Measurements from ENCODE around the gene COASY. TPM values are rescaled to one million over a fixed set of nuclear protein-coding genes. Genes with fewer than 3 reads are reported as not detected.

The COASY gene
- total RNA-seq, 1 experiment from 2014 or later, result 131 TPM

DNA sequence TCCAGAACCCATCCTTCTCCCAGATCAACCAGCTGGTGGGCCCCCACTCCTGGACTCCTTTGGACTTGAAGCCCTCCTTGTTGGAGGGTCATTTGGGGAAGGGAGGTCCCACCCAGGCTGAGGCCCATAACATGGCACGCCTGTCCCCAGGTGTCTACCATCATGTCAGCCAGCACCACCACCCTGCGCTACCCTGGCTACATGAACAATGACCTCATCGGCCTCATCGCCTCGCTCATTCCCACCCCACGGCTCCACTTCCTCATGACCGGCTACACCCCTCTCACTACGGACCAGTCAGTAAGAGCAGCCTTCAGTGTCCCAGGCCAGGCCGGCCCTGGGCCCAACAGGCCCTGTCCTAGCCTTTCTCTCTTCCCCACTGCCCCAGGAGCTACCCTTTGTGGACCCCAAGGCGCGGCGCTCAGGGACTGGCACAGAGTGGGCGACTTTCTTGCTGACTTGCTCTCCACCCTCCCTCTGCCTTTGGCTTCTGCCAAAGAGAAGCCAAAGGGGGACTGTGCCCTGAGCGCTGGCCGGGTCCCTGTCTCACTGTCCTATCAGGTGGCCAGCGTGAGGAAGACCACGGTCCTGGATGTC, 51.8 kb downstream of the COASY start (continued):
- TF ChIP-seq SOX15 (CRISPR knock-in tag; IDR thresholded peaks at IDR 0.05) (no peak), MLX (CRISPR knock-in tag; IDR thresholded peaks at IDR 0.05) (no peak), ZNF232 (CRISPR knock-in tag; IDR thresholded peaks at IDR 0.05) (no peak)
- TF ChIP-seq, protein P1, sequence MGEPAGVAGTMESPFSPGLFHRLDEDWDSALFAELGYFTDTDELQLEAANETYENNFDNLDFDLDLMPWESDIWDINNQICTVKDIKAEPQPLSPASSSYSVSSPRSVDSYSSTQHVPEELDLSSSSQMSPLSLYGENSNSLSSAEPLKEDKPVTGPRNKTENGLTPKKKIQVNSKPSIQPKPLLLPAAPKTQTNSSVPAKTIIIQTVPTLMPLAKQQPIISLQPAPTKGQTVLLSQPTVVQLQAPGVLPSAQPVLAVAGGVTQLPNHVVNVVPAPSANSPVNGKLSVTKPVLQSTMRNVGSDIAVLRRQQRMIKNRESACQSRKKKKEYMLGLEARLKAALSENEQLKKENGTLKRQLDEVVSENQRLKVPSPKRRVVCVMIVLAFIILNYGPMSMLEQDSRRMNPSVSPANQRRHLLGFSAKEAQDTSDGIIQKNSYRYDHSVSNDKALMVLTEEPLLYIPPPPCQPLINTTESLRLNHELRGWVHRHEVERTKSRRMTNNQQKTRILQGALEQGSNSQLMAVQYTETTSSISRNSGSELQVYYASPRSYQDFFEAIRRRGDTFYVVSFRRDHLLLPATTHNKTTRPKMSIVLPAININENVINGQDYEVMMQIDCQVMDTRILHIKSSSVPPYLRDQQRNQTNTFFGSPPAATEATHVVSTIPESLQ (CRISPR knock-in tag; IDR thresholded peaks at IDR 0.05), result no peak
- TF ChIP-seq, protein P2, sequence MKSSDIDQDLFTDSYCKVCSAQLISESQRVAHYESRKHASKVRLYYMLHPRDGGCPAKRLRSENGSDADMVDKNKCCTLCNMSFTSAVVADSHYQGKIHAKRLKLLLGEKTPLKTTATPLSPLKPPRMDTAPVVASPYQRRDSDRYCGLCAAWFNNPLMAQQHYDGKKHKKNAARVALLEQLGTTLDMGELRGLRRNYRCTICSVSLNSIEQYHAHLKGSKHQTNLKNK (CRISPR knock-in tag; IDR thresholded peaks at IDR 0.05), result no peak

Small RNA genes within 50 kb of the gene (microRNA-seq; reads per million reads assigned to microRNA genes)
- gene MIR5010 (ENCODE audit: borderline number of aligned reads), result 14.3 reads per million, percentile 33 among the genes with 10 or more reads in this experiment

Other genes starting within 250 kb of the COASY start
- 74.4 to 98.0 TPM (median 74.9 TPM) in 3 replicates for gene STAT3, start 173.7 kb upstream of the COASY start, total RNA-seq (2021)
- gene CAVIN1, start 138.9 kb upstream of the COASY start, total RNA-seq (2021), result 24.6 to 28.4 TPM (median 27.8 TPM) in 3 replicates
- 49.7 to 55.2 TPM (median 50.9 TPM) in 3 replicates for gene ATP6V0A1, start 103.3 kb upstream of the COASY start, total RNA-seq (2021)
- gene NAGLU, start 25.9 kb upstream of the COASY start, total RNA-seq (2021), result 28.9 to 39.3 TPM (median 30.4 TPM) in 3 replicates
- 1.5 to 1.6 TPM (median 1.5 TPM) in 3 replicates for gene HSD17B1, start 9.2 kb upstream of the COASY start, total RNA-seq (2021)
- 26.9 to 34.9 TPM (median 30.1 TPM) in 3 replicates for gene MLX, start 5.0 kb downstream of the COASY start, total RNA-seq (2021)
- gene PSMC3IP, start 15.6 kb downstream of the COASY start, total RNA-seq (2021), result 20.1 to 23.3 TPM (median 21.6 TPM) in 3 replicates
- 39.8 to 43.2 TPM (median 40.4 TPM) in 3 replicates for gene RETREG3, start 47.2 kb downstream of the COASY start, total RNA-seq (2021)
- gene TUBG1, start 47.5 kb downstream of the COASY start, total RNA-seq (2021), result 130 to 141 TPM (median 140 TPM) in 3 replicates
- gene TUBG2, start 97.1 kb downstream of the COASY start, total RNA-seq (2021), result 22.1 to 26.7 TPM (median 22.2 TPM) in 3 replicates
- 33.0 to 40.2 TPM (median 35.6 TPM) in 3 replicates for gene PLEKHH3, start 114.8 kb downstream of the COASY start, total RNA-seq (2021)
- 3.7 to 4.4 TPM (median 4.2 TPM) in 3 replicates for gene CCR10, start 119.7 kb downstream of the COASY start, total RNA-seq (2021)
- gene CNTNAP1, start 120.4 kb downstream of the COASY start, total RNA-seq (2021), result 12.1 to 12.7 TPM (median 12.7 TPM) in 3 replicates
- gene EZH1, start 182.9 kb downstream of the COASY start, total RNA-seq (2021), result 19.8 to 24.1 TPM (median 22.4 TPM) in 3 replicates
- gene RAMP2, start 199.1 kb downstream of the COASY start, total RNA-seq (2021), result 10.9 to 13.1 TPM (median 11.6 TPM) in 3 replicates
- 98.6 to 103 TPM (median 101 TPM) in 3 replicates for gene VPS25, start 211.3 kb downstream of the COASY start, total RNA-seq (2021)
- 1.4 to 1.7 TPM (median 1.5 TPM) in 3 replicates for gene WNK4, start 218.5 kb downstream of the COASY start, total RNA-seq (2021)
- gene COA3, start 236.6 kb downstream of the COASY start, total RNA-seq (2021), result 54.2 to 65.2 TPM (median 60.9 TPM) in 3 replicates
- gene CNTD1, start 236.7 kb downstream of the COASY start, total RNA-seq (2021), result not detected in 3 replicates

All from WTC11 (cell line).